ENCODE data around the gene EIF4E3. TPM values are rescaled to one million over a fixed set of nuclear protein-coding genes. Genes with fewer than 3 reads are reported as not detected.

EIF4E3 gene
- polyA plus RNA-seq, 1 of the 3 experiments (the other 2 are of a cell fraction) = 0.67 TPM

DNA sequence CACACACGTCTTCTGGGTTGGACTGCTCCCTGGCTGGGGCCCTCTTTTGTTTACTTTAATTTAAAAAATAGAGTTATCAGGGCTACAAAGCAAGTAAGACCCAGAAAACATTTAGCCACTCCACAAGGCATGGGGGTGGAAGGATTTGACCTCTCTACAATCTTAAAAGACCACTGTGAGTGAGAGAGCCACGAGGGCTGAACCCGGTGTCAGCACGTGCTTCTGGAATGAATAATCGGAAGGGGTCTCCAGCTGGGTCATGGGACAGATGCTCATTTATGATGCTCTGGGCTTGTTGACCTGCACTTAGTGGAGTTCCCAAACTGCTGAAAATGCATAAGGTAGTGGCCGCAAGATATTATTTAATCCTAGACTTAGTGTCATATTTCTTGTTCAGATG is 52.4 kb downstream of the EIF4E3 start:
- H3K9me3 ChIP-seq = no peaks in the 10 kb centered on the region
- no peaks in the 10 kb centered on the region for H4K20me1 ChIP-seq (ENCODE audit: insufficient read depth)
- H2AFZ ChIP-seq (ENCODE audit: low read depth) = no peak overlapping the region
- no peak overlapping the region for H3K9ac ChIP-seq
- no peak overlapping the region for H3K4me3 ChIP-seq (ENCODE audit: low read depth in 2 of 2, low read length in 1 of 2)
- no peaks in the 10 kb centered on the region for H3K27me3 ChIP-seq (ENCODE audit: insufficient read depth)
- no peaks in the 10 kb centered on the region for H3K4me1 ChIP-seq (ENCODE audit: control insufficient read depth in 1 of 2, insufficient read depth in 2 of 2, low read depth in 1 of 2, low read length in 1 of 2)
- ChIA-PET CTCF (interaction anchor here (1.3 kb wide), 1 partner anchor 11 kb away, joined by 4 read pairs; no protein-coding TSS in a partner anchor), POLR2A (no interaction called here)
- no peaks in the 10 kb centered on the region for H3K79me2 ChIP-seq (ENCODE audit: insufficient read depth)
- H3K27ac ChIP-seq (ENCODE audit: low read depth in 2 of 2, low read length in 1 of 2) = no peak overlapping the region
- no peaks in the 10 kb centered on the region for H3F3A ChIP-seq (replicated peaks; ENCODE audit: insufficient read depth)
- TF ChIP-seq SIN3A (IDR thresholded peaks at IDR 0.05; ENCODE audit: borderline replicate concordance, low read depth, low read length) = no peak
- TF ChIP-seq, protein P1, sequence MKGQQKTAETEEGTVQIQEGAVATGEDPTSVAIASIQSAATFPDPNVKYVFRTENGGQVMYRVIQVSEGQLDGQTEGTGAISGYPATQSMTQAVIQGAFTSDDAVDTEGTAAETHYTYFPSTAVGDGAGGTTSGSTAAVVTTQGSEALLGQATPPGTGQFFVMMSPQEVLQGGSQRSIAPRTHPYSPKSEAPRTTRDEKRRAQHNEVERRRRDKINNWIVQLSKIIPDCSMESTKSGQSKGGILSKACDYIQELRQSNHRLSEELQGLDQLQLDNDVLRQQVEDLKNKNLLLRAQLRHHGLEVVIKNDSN (IDR thresholded peaks at IDR 0.05; ENCODE audit: borderline replicate concordance, low read depth) = no peak
- TF ChIP-seq SMC3 (IDR thresholded peaks at IDR 0.05; ENCODE audit: low read depth, low read length) = no peak
- TF ChIP-seq ELF1 (IDR thresholded peaks at IDR 0.05) = no peak
- no peak for TF ChIP-seq REST (IDR thresholded peaks at IDR 0.05; ENCODE audit: low read depth, low read length)
- TF ChIP-seq CHD2 (IDR thresholded peaks at IDR 0.05; ENCODE audit: low read length, partially characterized antibody) = no peak
- TF ChIP-seq FOXJ3 (CRISPR knock-in tag; IDR thresholded peaks at IDR 0.05) = no peak
- TF ChIP-seq FOSL2 (IDR thresholded peaks at IDR 0.05; ENCODE audit: borderline replicate concordance, low read depth) = no peak
- no peak for TF ChIP-seq EZH2phosphoT487 (IDR thresholded peaks at IDR 0.05; ENCODE audit: borderline replicate concordance, low read depth)
- TF ChIP-seq TAF1 (IDR thresholded peaks at IDR 0.05; ENCODE audit: borderline replicate concordance, low read depth, low read length) = no peak
- TF ChIP-seq MEF2A (IDR thresholded peaks at IDR 0.05; ENCODE audit: borderline replicate concordance, low read depth) = no peak
- no peak for TF ChIP-seq YY1 (IDR thresholded peaks at IDR 0.05; ENCODE audit: low read depth)
- no peak for TF ChIP-seq RAD21 (IDR thresholded peaks at IDR 0.05; ENCODE audit: low read length)
- no peak for TF ChIP-seq GABPA (IDR thresholded peaks at IDR 0.05; ENCODE audit: low read depth)
- no peaks in the 10 kb centered on the region for H3K36me3 ChIP-seq (replicated peaks in 1 of 2; ENCODE audit: control insufficient read depth in 1 of 2, insufficient read depth in 2 of 2, low read length in 1 of 2)
- H3K4me2 ChIP-seq = no peak overlapping the region
- no peaks in the 10 kb centered on the region for H3K9me2 ChIP-seq
- no peak for DNase-seq
- 87% methylated on average over 6 of the region's 6 CpGs for WGBS (ENCODE audit: low lambda C conversion rate)

DNA sequence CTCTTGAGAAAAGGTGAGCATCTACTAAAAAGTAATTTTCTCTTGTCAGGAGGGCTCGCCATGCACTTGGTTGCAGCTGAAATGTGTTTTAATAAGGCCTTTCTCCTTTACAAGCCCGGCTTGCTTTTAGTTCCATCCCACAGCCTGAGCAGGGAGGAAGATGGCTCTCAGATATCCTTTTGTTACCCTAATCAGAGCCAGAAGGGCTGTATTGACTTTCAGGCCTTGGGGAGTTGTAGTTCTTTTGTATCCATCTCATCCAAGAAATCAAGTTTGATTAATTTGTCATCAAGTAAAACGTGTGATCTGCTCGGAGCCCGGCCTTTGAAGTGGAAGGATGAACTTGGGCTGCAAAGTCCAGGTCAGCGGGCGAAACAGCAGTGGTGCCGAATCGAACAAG is 52.9 kb downstream of the EIF4E3 start:
- ChIA-PET POLR2A (no interaction called here), CTCF (no interaction called here)
- no peaks in the 10 kb centered on the region for H3K36me3 ChIP-seq (replicated peaks in 1 of 2; ENCODE audit: control insufficient read depth in 1 of 2, insufficient read depth in 2 of 2, low read length in 1 of 2)

More for the DNA sequence above, 52.9 kb downstream of the EIF4E3 start:
- no peak overlapping the region for H3K9ac ChIP-seq
- H3K9me2 ChIP-seq = no peaks in the 10 kb centered on the region
- no peak overlapping the region for H3K4me3 ChIP-seq (ENCODE audit: low read depth in 2 of 2, low read length in 1 of 2)
- no peaks in the 10 kb centered on the region for H3F3A ChIP-seq (replicated peaks; ENCODE audit: insufficient read depth)
- no peaks in the 10 kb centered on the region for H3K27me3 ChIP-seq (ENCODE audit: insufficient read depth)
- H3K9me3 ChIP-seq = no peaks in the 10 kb centered on the region
- WGBS (ENCODE audit: low lambda C conversion rate) = 82% methylated on average over 9 of the region's 9 CpGs
- H2AFZ ChIP-seq (ENCODE audit: low read depth) = no peak overlapping the region
- no peak overlapping the region for H3K27ac ChIP-seq (ENCODE audit: low read depth in 2 of 2, low read length in 1 of 2)
- no peak overlapping the region for H3K4me2 ChIP-seq
- no peaks in the 10 kb centered on the region for H4K20me1 ChIP-seq (ENCODE audit: insufficient read depth)
- TF ChIP-seq, protein P2, sequence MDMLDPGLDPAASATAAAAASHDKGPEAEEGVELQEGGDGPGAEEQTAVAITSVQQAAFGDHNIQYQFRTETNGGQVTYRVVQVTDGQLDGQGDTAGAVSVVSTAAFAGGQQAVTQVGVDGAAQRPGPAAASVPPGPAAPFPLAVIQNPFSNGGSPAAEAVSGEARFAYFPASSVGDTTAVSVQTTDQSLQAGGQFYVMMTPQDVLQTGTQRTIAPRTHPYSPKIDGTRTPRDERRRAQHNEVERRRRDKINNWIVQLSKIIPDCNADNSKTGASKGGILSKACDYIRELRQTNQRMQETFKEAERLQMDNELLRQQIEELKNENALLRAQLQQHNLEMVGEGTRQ (IDR thresholded peaks at IDR 0.05; ENCODE audit: borderline replicate concordance, low read depth, low read length) = no peak
- TF ChIP-seq, protein P3, sequence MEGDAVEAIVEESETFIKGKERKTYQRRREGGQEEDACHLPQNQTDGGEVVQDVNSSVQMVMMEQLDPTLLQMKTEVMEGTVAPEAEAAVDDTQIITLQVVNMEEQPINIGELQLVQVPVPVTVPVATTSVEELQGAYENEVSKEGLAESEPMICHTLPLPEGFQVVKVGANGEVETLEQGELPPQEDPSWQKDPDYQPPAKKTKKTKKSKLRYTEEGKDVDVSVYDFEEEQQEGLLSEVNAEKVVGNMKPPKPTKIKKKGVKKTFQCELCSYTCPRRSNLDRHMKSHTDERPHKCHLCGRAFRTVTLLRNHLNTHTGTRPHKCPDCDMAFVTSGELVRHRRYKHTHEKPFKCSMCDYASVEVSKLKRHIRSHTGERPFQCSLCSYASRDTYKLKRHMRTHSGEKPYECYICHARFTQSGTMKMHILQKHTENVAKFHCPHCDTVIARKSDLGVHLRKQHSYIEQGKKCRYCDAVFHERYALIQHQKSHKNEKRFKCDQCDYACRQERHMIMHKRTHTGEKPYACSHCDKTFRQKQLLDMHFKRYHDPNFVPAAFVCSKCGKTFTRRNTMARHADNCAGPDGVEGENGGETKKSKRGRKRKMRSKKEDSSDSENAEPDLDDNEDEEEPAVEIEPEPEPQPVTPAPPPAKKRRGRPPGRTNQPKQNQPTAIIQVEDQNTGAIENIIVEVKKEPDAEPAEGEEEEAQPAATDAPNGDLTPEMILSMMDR (IDR thresholded peaks at IDR 0.05) = no peak
- TF ChIP-seq ELF1 (IDR thresholded peaks at IDR 0.05) (no peak), MEF2A (IDR thresholded peaks at IDR 0.05; ENCODE audit: borderline replicate concordance, low read depth) (no peak)
- no peaks in the 10 kb centered on the region for H3K79me2 ChIP-seq (ENCODE audit: insufficient read depth)
- H3K4me1 ChIP-seq (ENCODE audit: control insufficient read depth in 1 of 2, insufficient read depth in 2 of 2, low read depth in 1 of 2, low read length in 1 of 2) = no peaks in the 10 kb centered on the region
- no peak for DNase-seq

Measured in SK-N-SH (cell line).